Suprapubic skin (tissue), 4 donors: Measurements from ENCODE around the gene SLC36A3.

Experiments used
- EP300 ChIP-seq: sonication (generic); formaldehyde crosslinking; IDR thresholded peaks from one replicate; pipeline ENCODE4 v1.6.1; 2017; ENCODE audit warnings: antibody characterized with exemption
- POLR2A ChIP-seq, 2 donors: fragments of 450-650 bp; IDR thresholded peaks; one replicate each; pipeline ENCODE4 v1.6.1; 2017; ENCODE audit warnings: antibody characterized with exemption in 2 of 2, mild to moderate bottlenecking in 2 of 2, moderate library complexity in 2 of 2
- POLR2AphosphoS5 ChIP-seq, 3 donors: sonication (generic); formaldehyde crosslinking; IDR thresholded peaks; one replicate each; pipeline ENCODE4 v1.6.1; 2017; ENCODE audit warnings: antibody characterized with exemption in 3 of 3
- TF ChIP-seq, protein P1 (sequence below), 2 donors: fragments of 200-600 bp in 1 of 2; fragments of 450-650 bp in 1 of 2; sonication (generic) in 1 of 2; IDR thresholded peaks; one replicate each; pipeline ENCODE4 v1.5.1; 2016 to 2019; ENCODE audit warnings: antibody characterized with exemption in 2 of 2, mild to moderate bottlenecking in 1 of 2, moderate library complexity in 1 of 2

DNA sequence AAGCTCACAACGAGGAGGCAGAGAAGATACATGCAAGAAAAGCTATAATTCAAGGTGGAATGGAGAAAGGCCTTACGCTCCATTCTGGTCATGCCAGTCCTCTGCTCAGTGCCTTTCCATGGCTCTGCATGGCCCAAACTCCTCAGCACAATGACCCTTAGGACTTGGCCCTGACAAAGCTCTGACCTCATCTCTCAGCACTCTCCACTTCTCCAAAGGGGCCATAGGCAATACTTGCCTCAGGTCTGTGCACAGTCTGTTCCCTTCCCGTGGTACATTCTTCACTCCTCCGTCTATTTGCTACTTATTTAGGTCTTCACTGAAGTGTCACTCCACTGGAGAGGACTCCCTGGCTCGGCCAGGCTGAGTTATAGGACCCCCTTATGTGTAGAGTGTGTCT is 24.7 kb downstream of the SLC36A3 start:
- TF ChIP-seq, protein P1, sequence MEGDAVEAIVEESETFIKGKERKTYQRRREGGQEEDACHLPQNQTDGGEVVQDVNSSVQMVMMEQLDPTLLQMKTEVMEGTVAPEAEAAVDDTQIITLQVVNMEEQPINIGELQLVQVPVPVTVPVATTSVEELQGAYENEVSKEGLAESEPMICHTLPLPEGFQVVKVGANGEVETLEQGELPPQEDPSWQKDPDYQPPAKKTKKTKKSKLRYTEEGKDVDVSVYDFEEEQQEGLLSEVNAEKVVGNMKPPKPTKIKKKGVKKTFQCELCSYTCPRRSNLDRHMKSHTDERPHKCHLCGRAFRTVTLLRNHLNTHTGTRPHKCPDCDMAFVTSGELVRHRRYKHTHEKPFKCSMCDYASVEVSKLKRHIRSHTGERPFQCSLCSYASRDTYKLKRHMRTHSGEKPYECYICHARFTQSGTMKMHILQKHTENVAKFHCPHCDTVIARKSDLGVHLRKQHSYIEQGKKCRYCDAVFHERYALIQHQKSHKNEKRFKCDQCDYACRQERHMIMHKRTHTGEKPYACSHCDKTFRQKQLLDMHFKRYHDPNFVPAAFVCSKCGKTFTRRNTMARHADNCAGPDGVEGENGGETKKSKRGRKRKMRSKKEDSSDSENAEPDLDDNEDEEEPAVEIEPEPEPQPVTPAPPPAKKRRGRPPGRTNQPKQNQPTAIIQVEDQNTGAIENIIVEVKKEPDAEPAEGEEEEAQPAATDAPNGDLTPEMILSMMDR (IDR thresholded peaks at IDR 0.05) = no peak
- no peak for TF ChIP-seq POLR2AphosphoS5 (IDR thresholded peaks at IDR 0.05)
- TF ChIP-seq POLR2A (IDR thresholded peaks at IDR 0.05) = no peak
- TF ChIP-seq EP300 = no peak
